NCI-H82 (cell line): ENCODE results near the gene NOA1.
"Not testable (repeated sequence)": the region's sequence is repeated elsewhere in the genome, so short reads cannot be mapped to it uniquely, and the experiment has no call there.

Experiments used
- DNase-seq: peaks from one replicate; lab custom pipeline; 2025; lab: John Stamatoyannopoulos, UW

NOA1 gene

DNA sequence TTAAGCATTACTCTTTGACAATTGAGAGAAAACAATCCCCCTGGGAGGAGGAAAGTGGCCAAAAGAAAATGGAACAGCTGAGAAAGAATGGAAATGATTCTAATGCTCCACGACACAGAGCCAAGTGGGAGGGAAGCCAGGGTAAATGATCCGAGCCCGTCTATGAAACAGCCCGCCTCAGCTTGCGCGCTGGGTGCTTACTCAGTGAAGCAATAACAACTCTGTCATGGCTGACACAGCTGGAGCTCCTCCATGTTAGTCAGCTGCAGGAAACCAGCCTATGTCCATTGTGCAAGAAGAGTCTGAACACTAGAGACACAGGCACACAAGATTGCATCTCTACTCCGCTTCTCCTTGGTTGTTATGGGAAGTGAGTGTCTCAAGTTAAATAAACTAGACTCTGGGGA is 19.3 kb downstream of the NOA1 start:
- DNase-seq = no peak

DNA sequence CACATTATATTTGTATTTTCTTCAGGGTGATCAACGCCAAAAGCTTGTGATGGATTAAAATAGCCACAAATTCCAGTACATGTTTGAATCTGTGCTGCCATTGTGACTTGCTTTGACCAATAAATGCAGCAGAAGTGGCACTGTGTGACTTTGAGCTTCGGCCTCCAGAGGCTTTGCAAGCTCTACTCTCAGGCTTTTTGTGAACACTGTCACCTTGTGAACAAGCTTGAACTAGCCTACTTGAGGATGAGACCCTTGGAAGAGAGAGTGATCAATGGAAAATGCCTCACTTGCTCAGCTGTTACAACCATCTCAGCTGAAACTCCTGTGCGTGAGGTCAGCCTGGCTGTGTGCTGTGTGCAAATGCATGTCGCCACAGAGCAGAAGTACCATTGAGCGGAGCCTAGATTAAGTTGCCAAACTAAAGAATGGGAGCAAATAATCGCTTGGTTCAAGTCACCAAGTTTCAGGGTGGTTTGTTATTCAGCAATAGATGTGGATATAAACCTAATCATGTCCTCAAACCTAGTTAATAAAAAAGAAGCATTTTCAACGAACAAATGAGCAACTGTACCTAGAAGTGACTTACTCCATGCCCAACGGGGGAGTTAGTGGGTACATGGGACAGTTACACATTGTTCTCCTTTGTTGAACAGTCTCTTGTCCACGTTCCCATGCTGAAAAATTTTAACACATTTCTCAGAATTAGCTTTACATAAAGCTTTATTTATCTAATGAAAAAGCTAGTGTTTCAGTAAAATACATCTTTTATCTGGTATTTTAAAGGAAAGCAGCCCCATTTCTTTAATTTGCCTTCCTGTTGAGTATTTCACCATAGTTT is 23.5 kb downstream of the NOA1 start:
- DNase-seq = no peak

DNA sequence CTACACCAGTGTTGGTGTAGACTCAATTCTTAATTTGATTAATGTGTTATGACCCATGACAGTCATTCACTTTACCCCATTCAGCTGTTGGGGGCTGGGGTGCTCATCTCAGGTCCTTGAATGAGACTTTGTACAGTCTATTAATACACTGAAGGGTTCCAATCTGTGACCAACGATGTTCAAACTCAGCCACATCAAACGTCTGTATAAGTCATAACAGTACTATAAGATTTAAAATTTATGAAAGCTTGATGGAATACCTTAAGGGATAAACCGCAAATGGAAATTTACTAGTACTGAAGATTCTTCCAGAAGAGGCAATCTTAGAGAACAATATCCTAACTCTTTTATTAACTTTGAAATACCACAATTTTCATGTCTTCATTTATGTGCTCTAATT is 36.0 kb downstream of the NOA1 start:
- DNase-seq = no peak

DNA sequence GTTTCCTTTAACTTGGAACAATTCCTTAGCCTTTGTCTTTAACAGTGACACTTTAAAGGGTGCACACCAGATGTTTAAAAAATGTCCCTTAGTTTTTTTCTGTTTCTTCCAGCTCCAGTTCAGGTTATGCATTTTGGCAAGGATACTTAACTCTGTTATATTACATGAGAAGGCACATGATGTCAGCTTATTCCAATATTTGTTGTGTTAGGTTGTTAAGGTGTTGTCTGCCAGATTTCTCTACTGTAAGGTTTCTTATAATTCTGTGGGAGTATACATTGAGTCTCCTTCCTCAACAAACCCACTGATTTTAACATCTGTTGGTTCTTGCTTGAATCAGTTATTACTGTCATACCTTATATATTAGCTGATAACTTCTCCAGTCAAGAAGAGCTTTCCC is 36.4 kb downstream of the NOA1 start:
- DNase-seq = no peak

DNA sequence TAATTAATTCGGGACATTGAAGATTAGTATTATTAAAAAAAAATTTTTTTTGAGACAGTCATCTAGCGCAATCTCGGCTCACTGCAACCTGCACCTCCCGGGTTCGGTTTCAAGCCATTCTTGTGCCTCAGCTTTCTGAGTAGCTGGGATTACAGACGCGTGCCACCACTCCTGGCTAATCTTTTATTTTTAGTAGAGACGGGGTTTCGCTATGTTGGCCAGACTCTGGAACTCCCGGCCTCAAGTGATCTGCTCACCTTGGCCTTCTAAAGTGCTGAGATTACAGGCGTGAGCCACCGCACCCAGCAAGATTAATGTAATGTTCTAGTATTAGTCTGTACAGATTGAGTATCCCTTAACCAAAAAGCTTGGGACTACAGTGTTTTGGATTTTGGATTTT is 37.0 kb downstream of the NOA1 start:
- no peak for DNase-seq

DNA sequence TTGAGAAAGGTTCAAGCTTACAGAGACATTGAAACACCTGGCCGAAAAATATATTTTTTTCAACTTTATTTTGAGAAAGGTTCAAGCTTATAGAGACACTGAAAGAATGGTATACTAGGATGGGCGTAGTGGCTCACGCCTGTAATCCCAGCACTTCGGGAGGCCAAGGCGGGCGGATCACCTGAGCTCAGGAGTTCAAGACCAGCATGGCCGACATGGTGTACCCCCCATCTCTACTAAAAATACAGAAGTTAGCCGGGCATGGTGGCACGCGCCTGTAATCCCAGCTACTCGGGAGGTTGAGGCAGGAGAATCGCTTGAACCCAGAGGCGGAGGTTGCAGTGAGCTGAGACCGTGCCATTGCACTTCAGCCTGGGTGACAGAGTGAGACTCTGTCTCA is 37.6 kb downstream of the NOA1 start:
- DNase-seq = not testable (repeated sequence)

DNA sequence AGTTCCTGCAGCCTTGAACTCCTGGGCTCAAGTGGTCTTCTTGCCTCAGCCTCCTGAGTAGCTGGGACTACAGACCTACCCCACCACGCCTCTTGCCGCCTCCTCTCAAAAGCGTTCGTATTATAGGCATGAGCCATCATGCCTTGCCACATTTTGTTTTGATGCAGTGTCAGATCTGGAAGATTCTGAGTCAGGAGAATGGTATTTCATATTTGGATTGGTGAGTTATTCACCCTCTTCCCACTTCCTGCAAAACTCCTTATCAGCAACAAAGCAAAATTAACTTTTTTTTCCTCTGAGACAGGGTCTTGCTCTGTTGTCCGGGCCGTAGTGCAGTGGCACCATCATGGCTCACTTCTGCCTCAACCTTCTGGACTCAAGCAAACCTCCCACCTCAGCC is 40.1 kb downstream of the NOA1 start:
- DNase-seq = no peak

DNA sequence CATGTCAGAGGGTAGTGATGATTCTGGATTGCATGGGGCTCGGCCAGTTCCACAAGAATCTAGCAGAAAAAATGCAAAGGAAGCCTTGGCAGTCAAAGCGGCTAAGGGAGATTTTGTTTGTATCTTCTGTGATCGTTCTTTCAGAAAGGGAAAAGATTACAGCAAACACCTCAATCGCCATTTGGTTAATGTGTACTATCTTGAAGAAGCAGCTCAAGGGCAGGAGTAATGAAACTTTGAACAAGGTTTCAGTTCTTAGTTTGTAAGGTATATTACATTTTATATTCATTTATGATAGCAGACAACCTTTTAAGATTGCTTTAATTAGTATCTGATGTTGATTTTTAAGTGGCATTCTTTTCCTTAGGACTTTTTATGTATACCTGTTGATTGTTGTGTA is 45.5 kb downstream of the NOA1 start:
- no peak for DNase-seq

DNA sequence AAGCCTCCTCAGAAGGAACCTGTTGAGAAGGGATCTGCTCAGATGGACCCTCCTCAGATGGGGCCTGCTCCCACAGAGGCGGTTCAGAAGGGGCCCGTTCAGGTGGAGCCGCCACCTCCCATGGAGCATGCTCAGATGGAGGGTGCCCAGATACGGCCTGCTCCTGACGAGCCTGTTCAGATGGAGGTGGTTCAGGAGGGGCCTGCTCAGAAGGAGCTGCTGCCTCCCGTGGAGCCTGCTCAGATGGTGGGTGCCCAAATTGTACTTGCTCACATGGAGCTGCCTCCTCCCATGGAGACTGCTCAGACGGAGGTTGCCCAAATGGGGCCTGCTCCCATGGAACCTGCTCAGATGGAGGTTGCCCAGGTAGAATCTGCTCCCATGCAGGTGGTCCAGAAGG is 46.8 kb downstream of the NOA1 start:
- no peak for DNase-seq

DNA sequence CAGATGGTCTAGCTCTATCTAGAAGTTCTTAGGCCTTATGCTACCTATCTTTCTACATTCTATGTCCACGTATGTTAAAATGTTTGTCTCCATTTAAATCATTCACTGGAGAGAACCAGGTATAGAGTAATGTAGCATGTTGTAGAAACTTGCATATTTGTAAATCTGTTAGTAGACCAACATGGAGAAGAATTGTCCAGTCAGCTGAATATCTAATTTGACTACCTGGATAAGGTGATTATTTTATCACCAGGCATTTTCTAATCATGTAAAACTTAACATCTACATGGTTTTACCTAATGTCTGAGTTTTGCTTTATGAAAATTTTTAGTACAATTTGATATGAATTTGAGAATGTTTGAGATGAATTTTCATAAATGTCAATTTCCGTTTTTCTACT is 50.2 kb downstream of the NOA1 start:
- no peak for DNase-seq

DNA sequence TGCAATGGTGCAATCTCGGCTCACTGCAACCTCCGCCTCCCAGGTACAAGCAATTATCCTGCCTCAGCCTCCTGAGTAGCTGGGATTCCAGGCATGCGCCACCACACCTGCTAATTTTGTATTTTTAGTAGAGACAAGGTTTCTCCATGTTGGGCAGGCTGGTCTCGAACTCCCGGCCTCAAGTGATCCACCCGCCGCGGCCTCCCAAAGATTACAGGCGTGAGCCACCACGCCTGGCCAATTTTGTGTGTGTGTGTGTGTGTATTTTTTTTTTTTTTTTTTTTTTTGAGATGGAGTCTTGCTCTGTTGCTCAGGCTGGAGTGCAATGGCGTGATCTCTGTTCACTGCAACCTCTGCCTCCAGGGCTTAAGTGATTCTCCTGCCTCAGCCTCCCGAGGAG is 62.4 kb downstream of the NOA1 start:
- DNase-seq = not testable (repeated sequence)

DNA sequence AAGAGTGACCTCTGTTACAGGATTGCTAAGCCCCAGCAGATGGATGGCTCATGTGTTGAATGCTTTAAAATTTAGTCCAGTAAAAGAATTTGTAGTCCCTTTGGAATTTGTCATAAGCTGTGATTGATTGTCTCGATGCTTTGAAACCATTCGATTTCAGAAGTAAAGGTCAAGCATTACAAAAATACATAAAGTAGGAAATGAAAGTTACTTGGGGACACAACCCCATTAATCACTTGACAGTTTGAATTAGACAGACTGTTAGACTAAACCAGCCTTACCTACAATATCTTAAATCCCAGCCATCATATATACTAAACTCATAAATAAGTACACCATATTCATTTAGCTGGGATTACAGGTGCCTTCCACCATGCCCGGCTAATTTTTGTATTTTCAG is 63.1 kb downstream of the NOA1 start:
- DNase-seq = no peak
